Activated CD4-positive, alpha-beta T cell treated with anti-CD3 and anti-CD28 coated beads, Interleukin-2, amount 10 ng/mL, durations not matched to agents 24 days and 14 days (primary cell): ENCODE results near the gene TOMM6. TPM values are rescaled to one million over a fixed set of nuclear protein-coding genes. Genes with fewer than 3 reads are reported as not detected.

Experiments
- DNase-seq: peaks from one replicate; pipeline ENCODE4 v3.0.0; 2022
- H3K27ac Mint-ChIP-seq: one replicate; pipeline ENCODE4 v1.8.0; 2022; ENCODE audit warnings: mild to moderate bottlenecking, mixed read lengths
- H3K27me3 Mint-ChIP-seq: one replicate; pipeline ENCODE4 v1.8.0; 2022; ENCODE audit warnings: mixed read lengths
- H3K36me3 Mint-ChIP-seq: one replicate; pipeline ENCODE4 v1.8.0; 2022; ENCODE audit warnings: low read depth, mild to moderate bottlenecking, mixed read lengths
- H3K4me1 Mint-ChIP-seq: one replicate; pipeline ENCODE4 v1.8.0; 2021; ENCODE audit warnings: mixed read lengths
- H3K4me3 Mint-ChIP-seq: one replicate; pipeline ENCODE4 v1.8.0; 2022; ENCODE audit warnings: mild to moderate bottlenecking, moderate library complexity, mixed read lengths
- H3K9me3 Mint-ChIP-seq: one replicate; pipeline ENCODE4 v1.8.0; 2021; ENCODE audit warnings: mixed read lengths
- intact Hi-C: fragments of 100-400 bp; cut with micrococcal nuclease; formaldehyde crosslinking; loops from one replicate; pipeline ENCODE4 v1.15.1; 2023
- total RNA-seq: library from RNA; stranded (reverse); gene quantifications from 2 replicates; pipeline ENCODE4 v1.2.3, GENCODE V29; 2022

Gene TOMM6
- total RNA-seq, 1 donor from 2014 or later, result 367 TPM

GRCh38 chr6:41836660-41837052, 49.2 kb downstream of the TOMM6 start:
- H3K36me3 Mint-ChIP-seq, result peaks cover 2% of the 10 kb centered on the region
- intact Hi-C loops, result no loop called here
- H3K27ac Mint-ChIP-seq, result no peak overlapping the region
- no peak for DNase-seq
- H3K9me3 Mint-ChIP-seq, result no peaks in the 10 kb centered on the region
- peaks cover 2% of the 10 kb centered on the region for H3K27me3 Mint-ChIP-seq
- H3K4me1 Mint-ChIP-seq, result peaks cover 4% of the 10 kb centered on the region
- H3K4me3 Mint-ChIP-seq, result no peak overlapping the region

Other genes starting within 250 kb of the TOMM6 start
- 16.9 and 17.6 TPM in 2 replicates for gene FOXP4, start 241.3 kb upstream of the TOMM6 start, total RNA-seq
- gene MDFI, start 149.2 kb upstream of the TOMM6 start, total RNA-seq, result not detected in 2 replicates
- 14.1 and 14.9 TPM in 2 replicates for gene TFEB, start 52.1 kb upstream of the TOMM6 start, total RNA-seq
- gene PGC, start 40.3 kb upstream of the TOMM6 start, total RNA-seq, result not detected in 2 replicates
- 4.7 and 6.8 TPM in 2 replicates for gene FRS3, start 7.8 kb upstream of the TOMM6 start, total RNA-seq
- gene PRICKLE4, start 6.9 kb upstream of the TOMM6 start, total RNA-seq, result not detected in 2 replicates
- 5.8 and 6.3 TPM in 2 replicates for gene USP49, start 107.7 kb downstream of the TOMM6 start, total RNA-seq
- gene MED20, start 133.4 kb downstream of the TOMM6 start, total RNA-seq, result 21.9 and 22.8 TPM in 2 replicates
- 79.6 and 81.4 TPM in 2 replicates for gene BYSL, start 133.8 kb downstream of the TOMM6 start, total RNA-seq
- 483 and 491 TPM in 2 replicates for gene CCND3, start 154.1 kb downstream of the TOMM6 start, total RNA-seq